PC-3 (cell line): Measurements from ENCODE around the gene PTRH1.

Source experiments
- EZH2 ChIP-seq: fragments of 300-600 bp; sonication (generic); IDR thresholded peaks from one replicate; pipeline ENCODE4 v1.6.1; 2017; ENCODE audit warnings: antibody characterized with exemption, mild to moderate bottlenecking, low read length; ENCODE audit not compliant: unreplicated experiment
- TF ChIP-seq, protein P1 (sequence below): fragments of 300-600 bp; sonication (generic); conservative IDR thresholded peaks from 2 replicates; pipeline ENCODE4 v1.5.1; 2017; ENCODE audit warnings: antibody characterized with exemption, low read depth, mild to moderate bottlenecking, low read length

DNA sequence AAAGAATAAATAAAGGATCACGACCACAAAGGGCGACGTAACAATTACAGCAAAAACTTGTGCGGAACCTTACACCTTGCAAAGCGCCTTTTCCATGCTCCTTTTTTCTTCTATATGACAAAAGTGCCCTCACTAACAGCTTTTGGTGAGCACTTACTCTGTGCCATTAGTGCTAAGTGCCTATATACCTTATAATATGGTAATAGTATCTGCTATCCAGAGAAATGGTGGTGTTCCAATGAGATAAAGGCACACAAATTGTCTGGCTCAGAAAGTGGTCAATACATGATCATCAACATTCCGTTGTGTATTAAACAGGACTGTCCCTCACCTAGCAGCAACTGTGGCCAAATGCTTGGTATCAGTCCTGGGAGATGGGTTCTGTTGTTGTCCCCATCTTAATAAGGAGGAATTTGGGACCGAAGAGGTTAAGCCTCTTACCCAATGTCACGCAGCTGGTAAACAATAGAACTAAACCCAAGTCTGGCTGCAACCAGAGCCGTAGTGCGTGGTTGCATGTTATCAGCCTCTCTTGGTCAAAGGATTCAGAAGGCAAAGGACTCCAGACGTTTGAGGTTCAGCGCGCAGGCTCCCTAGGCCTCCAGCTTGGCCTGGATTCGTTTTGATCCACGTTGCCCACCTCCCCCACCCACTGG is 20.2 kb upstream of the PTRH1 start:
- TF ChIP-seq EZH2: no peak
- TF ChIP-seq, protein P1, sequence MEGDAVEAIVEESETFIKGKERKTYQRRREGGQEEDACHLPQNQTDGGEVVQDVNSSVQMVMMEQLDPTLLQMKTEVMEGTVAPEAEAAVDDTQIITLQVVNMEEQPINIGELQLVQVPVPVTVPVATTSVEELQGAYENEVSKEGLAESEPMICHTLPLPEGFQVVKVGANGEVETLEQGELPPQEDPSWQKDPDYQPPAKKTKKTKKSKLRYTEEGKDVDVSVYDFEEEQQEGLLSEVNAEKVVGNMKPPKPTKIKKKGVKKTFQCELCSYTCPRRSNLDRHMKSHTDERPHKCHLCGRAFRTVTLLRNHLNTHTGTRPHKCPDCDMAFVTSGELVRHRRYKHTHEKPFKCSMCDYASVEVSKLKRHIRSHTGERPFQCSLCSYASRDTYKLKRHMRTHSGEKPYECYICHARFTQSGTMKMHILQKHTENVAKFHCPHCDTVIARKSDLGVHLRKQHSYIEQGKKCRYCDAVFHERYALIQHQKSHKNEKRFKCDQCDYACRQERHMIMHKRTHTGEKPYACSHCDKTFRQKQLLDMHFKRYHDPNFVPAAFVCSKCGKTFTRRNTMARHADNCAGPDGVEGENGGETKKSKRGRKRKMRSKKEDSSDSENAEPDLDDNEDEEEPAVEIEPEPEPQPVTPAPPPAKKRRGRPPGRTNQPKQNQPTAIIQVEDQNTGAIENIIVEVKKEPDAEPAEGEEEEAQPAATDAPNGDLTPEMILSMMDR: no peak
